Uterus (tissue), 2 donors: ENCODE results near the gene ERCC3.

ENCODE experiments used
- CTCF ChIP-seq, 4 experiments: fragments of 200-600 bp in 2 of 4; fragments of 450-650 bp in 2 of 4; sonication (generic) in 2 of 4; IDR thresholded peaks; one replicate each; pipeline ENCODE4 v1.5.1; 2016 to 2019; ENCODE audit warnings: antibody characterized with exemption in 4 of 4, mild to moderate bottlenecking in 2 of 4, moderate library complexity in 1 of 4
- POLR2A ChIP-seq, 2 donors: fragments of 450-650 bp; IDR thresholded peaks; one replicate each; pipeline ENCODE4 v1.6.1; 2016; ENCODE audit warnings: antibody characterized with exemption in 2 of 2, mild to moderate bottlenecking in 1 of 2, moderate library complexity in 1 of 2

GRCh38 chr2:127302168-127302567 is 8.2 kb upstream of the ERCC3 start:
- TF ChIP-seq CTCF (IDR thresholded peaks at IDR 0.05) = no peak
- TF ChIP-seq POLR2A (IDR thresholded peaks at IDR 0.05) = no peak
